IMR-90 (cell line): ENCODE results near the gene TSPYL4. TPM values are rescaled to one million over a fixed set of nuclear protein-coding genes. Genes with fewer than 3 reads are reported as not detected.

Experiments used
- ATAC-seq: fragments of 200-7000 bp; cut with Tn5 transposase; 2 replicates; pipeline ENCODE4 v1.9.1; 2020; ENCODE audit warnings: low read depth, mild to moderate bottlenecking, moderate library complexity
- BruUV-seq: library from RNA; stranded (reverse); fragments of 400-500 nt; replicated peaks from 2 replicates; lab custom pipeline; 2021; lab: Mats Ljungman, UMichigan
- CTCF ChIA-PET: fragments of 300-600 bp; formaldehyde crosslinking; extraction: SDS; loops from one replicate; lab custom pipeline; 2021; ENCODE audit warnings: antibody characterized with exemption; lab: Yijun Ruan, JAX
- POLR2A ChIA-PET: fragments of 300-600 bp; sonication (Branson Sonifier 250); formaldehyde crosslinking; loops from one replicate; lab custom pipeline; 2022; ENCODE audit warnings: antibody characterized with exemption; ENCODE audit not compliant: unreplicated experiment; lab: Charles Lee
- DNase-seq: peaks from one replicate; pipeline ENCODE4 v3.0.0; 2013
- H2AFZ ChIP-seq: replicated peaks from 2 replicates; pipeline ENCODE3; 2013; ENCODE audit warnings: low read length, mild to moderate bottlenecking; ENCODE audit not compliant: poor library complexity
- H2AK5ac ChIP-seq: 2 replicates; pipeline ENCODE4 v1.6.1; 2013; ENCODE audit warnings: low read depth, low read length, inconsistent platforms
- H2AK9ac ChIP-seq: replicated peaks from 2 replicates; pipeline ENCODE3; 2013; ENCODE audit warnings: mild to moderate bottlenecking, low read depth, low read length, moderate library complexity; ENCODE audit not compliant: poor library complexity
- H2BK120ac ChIP-seq: 2 replicates; pipeline ENCODE4 v1.6.1; 2013; ENCODE audit warnings: low read depth, low read length, inconsistent platforms
- H2BK15ac ChIP-seq: 3 replicates; pipeline ENCODE4 v1.6.1; 2013; ENCODE audit warnings: low read depth, low read length, inconsistent platforms
- H2BK20ac ChIP-seq: 2 replicates; pipeline ENCODE4 v1.6.1; 2013; ENCODE audit warnings: low read depth, mild to moderate bottlenecking, inconsistent platforms, low read length, moderate library complexity
- H2BK5ac ChIP-seq: 2 replicates; pipeline ENCODE4 v1.6.1; 2013; ENCODE audit warnings: mild to moderate bottlenecking, low read depth, low read length, inconsistent platforms; ENCODE audit not compliant: poor library complexity, severe bottlenecking
- H3K14ac ChIP-seq: replicated peaks from 2 replicates; pipeline ENCODE4 v1.6.1; 2013; ENCODE audit warnings: low read depth, low read length, inconsistent platforms
- H3K18ac ChIP-seq: 2 replicates; pipeline ENCODE4 v1.6.1; 2013; ENCODE audit warnings: low read depth, low read length, control low read depth
- H3K23ac ChIP-seq: 2 replicates; pipeline ENCODE4 v1.6.1; 2013; ENCODE audit warnings: low read depth, low read length, inconsistent platforms
- H3K27ac ChIP-seq: 2 replicates; pipeline ENCODE4 v1.5.1; 2013; ENCODE audit warnings: mild to moderate bottlenecking, control low read depth, low read length; ENCODE audit not compliant: insufficient read depth
- H3K27me3 ChIP-seq: 2 replicates; pipeline ENCODE4 v1.6.1; 2013; ENCODE audit warnings: low read length; ENCODE audit not compliant: control insufficient read depth, insufficient read depth
- H3K36me3 ChIP-seq: 2 replicates; pipeline ENCODE4 v1.6.1; 2013; ENCODE audit warnings: low read length, mixed read lengths; ENCODE audit not compliant: control insufficient read depth, insufficient read depth
- H3K4ac ChIP-seq: 2 replicates; pipeline ENCODE4 v1.6.1; 2013; ENCODE audit warnings: low read depth, low read length, inconsistent platforms
- H3K4me1 ChIP-seq: 2 replicates; pipeline ENCODE4 v1.6.1; 2013; ENCODE audit warnings: low read length, mixed read lengths; ENCODE audit not compliant: control insufficient read depth, insufficient read depth
- H3K4me2 ChIP-seq: 2 replicates; pipeline ENCODE4 v1.6.1; 2013; ENCODE audit warnings: low read depth, mild to moderate bottlenecking, control low read depth, low read length, moderate library complexity
- H3K4me3 ChIP-seq: 2 replicates; pipeline ENCODE4 v1.5.1; 2013; ENCODE audit warnings: low read depth, mild to moderate bottlenecking, control low read depth, low read length, moderate library complexity; ENCODE audit not compliant: insufficient read depth
- H3K56ac ChIP-seq: 2 replicates; pipeline ENCODE4 v1.6.1; 2013; ENCODE audit warnings: low read length, inconsistent platforms; ENCODE audit not compliant: insufficient read depth; ENCODE audit errors: extremely low read depth
- H3K79me1 ChIP-seq, 2 experiments: 2 replicates each; pipeline ENCODE4 v1.6.1; 2013; ENCODE audit warnings: low read length in 2 of 2, inconsistent platforms in 1 of 2, low read depth in 1 of 2
- H3K9ac ChIP-seq: 2 replicates; pipeline ENCODE4 v1.6.1; 2013; ENCODE audit warnings: low read depth, low read length, control low read depth
- H3K9me1 ChIP-seq: 2 replicates; pipeline ENCODE4 v1.6.1; 2013; ENCODE audit warnings: low read length, inconsistent platforms; ENCODE audit not compliant: insufficient read depth
- H3K9me3 ChIP-seq: 2 replicates; pipeline ENCODE4 v1.6.1; 2013; ENCODE audit warnings: low read length; ENCODE audit not compliant: control insufficient read depth, insufficient read depth
- H4K20me1 ChIP-seq: 2 replicates; pipeline ENCODE4 v1.6.1; 2013; ENCODE audit warnings: low read length, inconsistent platforms; ENCODE audit not compliant: insufficient read depth
- H4K5ac ChIP-seq: 2 replicates; pipeline ENCODE4 v1.6.1; 2013; ENCODE audit warnings: mild to moderate bottlenecking, low read depth, low read length, control low read depth
- H4K8ac ChIP-seq, 2 experiments: 2 replicates each; pipeline ENCODE4 v1.6.1; 2013; ENCODE audit warnings: low read depth in 2 of 2, low read length in 2 of 2, control low read depth in 1 of 2, inconsistent platforms in 1 of 2
- H4K91ac ChIP-seq: 2 replicates; pipeline ENCODE4 v1.6.1; 2013; ENCODE audit warnings: low read depth, low read length, inconsistent platforms; ENCODE audit not compliant: insufficient read depth
- BHLHE40 ChIP-seq: fragments of 150-350 bp; IDR thresholded peaks from 2 replicates; pipeline ENCODE4 v1.6.1; 2016; ENCODE audit warnings: mild to moderate bottlenecking, low read depth, low read length
- CEBPB ChIP-seq: IDR thresholded peaks from 2 replicates; pipeline ENCODE4 v1.6.1; 2012; ENCODE audit warnings: low read depth, low read length, improper control_type of control experiment
- CHD1 ChIP-seq: IDR thresholded peaks from 2 replicates; pipeline ENCODE4 v1.6.1; 2012; ENCODE audit warnings: low read depth, low read length, improper control_type of control experiment
- FOS ChIP-seq: fragments of 150-350 bp; IDR thresholded peaks from 2 replicates; pipeline ENCODE4 v1.6.1; 2016; ENCODE audit warnings: low read depth, low read length
- MAFK ChIP-seq: IDR thresholded peaks from 2 replicates; pipeline ENCODE4 v1.6.1; 2012; ENCODE audit warnings: low read depth, low read length, improper control_type of control experiment
- MAZ ChIP-seq: IDR thresholded peaks from 2 replicates; pipeline ENCODE4 v1.6.1; 2012; ENCODE audit warnings: low read depth, mild to moderate bottlenecking, low read length, improper control_type of control experiment, moderate library complexity, borderline replicate concordance
- MXI1 ChIP-seq: IDR thresholded peaks from 2 replicates; pipeline ENCODE4 v1.6.1; 2012; ENCODE audit warnings: low read depth, mild to moderate bottlenecking, low read length, moderate library complexity, borderline replicate concordance
- NFE2L2 ChIP-seq: fragments of 150-350 bp; IDR thresholded peaks from 2 replicates; pipeline ENCODE4 v1.6.1; 2016; ENCODE audit warnings: low read depth, mild to moderate bottlenecking, low read length
- POLR2A ChIP-seq: IDR thresholded peaks from 2 replicates; pipeline ENCODE4 v1.6.1; 2012; ENCODE audit warnings: mild to moderate bottlenecking, low read depth, low read length
- RAD21 ChIP-seq: IDR thresholded peaks from 2 replicates; pipeline ENCODE4 v1.6.1; 2012; ENCODE audit warnings: low read length, improper control_type of control experiment
- RCOR1 ChIP-seq: IDR thresholded peaks from 2 replicates; pipeline ENCODE4 v1.6.1; 2012; ENCODE audit warnings: mild to moderate bottlenecking, low read length, improper control_type of control experiment; ENCODE audit not compliant: insufficient replicate concordance
- RFX5 ChIP-seq: IDR thresholded peaks from 2 replicates; pipeline ENCODE4 v1.8.0; 2012; ENCODE audit warnings: low read depth, mild to moderate bottlenecking, low read length, moderate library complexity
- SMC3 ChIP-seq: fragments of 150-350 bp; IDR thresholded peaks from 2 replicates; pipeline ENCODE4 v1.6.1; 2016; ENCODE audit warnings: low read depth, mild to moderate bottlenecking, antibody characterized with exemption, low read length, moderate library complexity
- WGBS, 2 experiments: methylation state at CpG; one replicate each; pipeline versions ENCODE4 v1.1.5 to v1.1.7; 2013; ENCODE audit warnings: missing lambda C conversion rate in 2 of 2; ENCODE audit not compliant: insufficient read length in 1 of 2; ENCODE audit errors: extremely low coverage in 2 of 2; 5-methylcytosine and 5-hydroxymethylcytosine counted together
- dilution Hi-C: fragments of 300-500 bp; cut with HindIII; formaldehyde crosslinking; loops from one replicate; pipeline ENCODE4 v1.14.3; 2018; ENCODE audit warnings: low sequenced_read_pairs; ENCODE audit not compliant: unreplicated experiment
- in situ Hi-C: fragments of 300-500 bp; cut with MboI; formaldehyde crosslinking; loops from 3 replicates; pipeline ENCODE4 v1.14.3; 2019; ENCODE audit warnings: low sequenced_read_pairs, inconsistent platforms, mixed read lengths
- intact Hi-C: fragments of 100-400 bp; cut with micrococcal nuclease; formaldehyde crosslinking; loops from 2 replicates; pipeline ENCODE4 v1.10.0; 2022
- polyA plus RNA-seq, 3 experiments: library from polyadenylated mRNA; depleted of rRNA; stranded (reverse); fragments of >200 nt; gene quantifications; 2 replicates each; pipeline ENCODE4 v1.2.3, GENCODE V29; 2012; ENCODE audit warnings: low replicate concordance in 1 of 3
- total RNA-seq: library from RNA; depleted of rRNA; stranded (reverse); fragments of >200 nt; gene quantifications from 2 replicates; pipeline ENCODE4 v1.2.3, GENCODE V29; 2012
- TF ChIP-seq, protein P1 (sequence below): fragments of 150-350 bp; IDR thresholded peaks from 2 replicates; pipeline ENCODE4 v1.6.1; 2017; ENCODE audit warnings: mild to moderate bottlenecking, antibody characterized with exemption, low read length, low read depth
- TF ChIP-seq, protein P2 (sequence below): fragments of 150-350 bp; IDR thresholded peaks from 2 replicates; pipeline ENCODE4 v1.6.1; 2016; ENCODE audit warnings: low read depth, mild to moderate bottlenecking, low read length, moderate library complexity, borderline replicate concordance
- TF ChIP-seq, protein P3 (sequence below): conservative IDR thresholded peaks from 2 replicates; pipeline ENCODE4 v1.5.1; 2012; ENCODE audit warnings: mild to moderate bottlenecking, low read depth, low read length, improper control_type of control experiment

The TSPYL4 gene
- total and polyA plus RNA-seq, 2 of the 4 experiments (the other 2 are of a cell fraction) = 22.0 to 29.9 TPM

DNA sequence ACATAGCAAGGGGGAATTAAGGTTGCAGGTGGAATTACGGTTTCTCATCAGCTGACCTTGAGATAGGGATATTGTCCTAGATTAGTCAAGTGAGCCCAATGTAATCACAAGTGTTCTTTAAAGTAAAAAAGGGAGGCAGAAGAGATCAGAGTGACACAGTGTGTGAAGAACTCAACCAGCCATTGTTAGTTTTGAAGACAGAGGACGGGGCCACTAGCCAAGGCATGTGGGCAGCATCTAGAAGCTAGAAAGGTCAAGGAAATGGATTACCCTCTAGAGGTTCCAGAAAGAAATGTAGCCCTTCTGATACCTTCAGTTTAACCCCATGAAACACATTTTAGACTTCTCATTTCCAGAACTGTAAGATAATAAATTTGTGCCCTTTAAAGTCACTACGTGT is 44.4 kb upstream of the TSPYL4 start:
- no peak overlapping the region for H3K14ac ChIP-seq
- H2AK5ac ChIP-seq = no peak overlapping the region
- POLR2A ChIA-PET = no interaction called here
- no peaks in the 10 kb centered on the region for H3K27me3 ChIP-seq
- no peak overlapping the region for H3K9ac ChIP-seq
- H3K9me3 ChIP-seq = peaks cover 4% of the 10 kb centered on the region
- H3K4ac ChIP-seq = no peak overlapping the region
- H3K56ac ChIP-seq = no peak overlapping the region
- ATAC-seq (no peak), DNase-seq (no peak)
- H3K27ac ChIP-seq = no peak overlapping the region
- no peaks in the 10 kb centered on the region for H4K20me1 ChIP-seq
- H3K79me1 ChIP-seq = no peaks in the 10 kb centered on the region; a peak in 1 of 4 replicates
- H4K8ac ChIP-seq = no peak overlapping the region
- H4K91ac ChIP-seq = no peak overlapping the region
- TF ChIP-seq FOS (no peak), BHLHE40 (no peak), CHD1 (no peak), MAFK (no peak), CEBPB (no peak), RAD21 (no peak), MXI1 (no peak), RFX5 (no peak), RCOR1 (no peak), MAZ (no peak), SMC3 (no peak), POLR2A (no peak), NFE2L2 (no peak)
- TF ChIP-seq, protein P1, sequence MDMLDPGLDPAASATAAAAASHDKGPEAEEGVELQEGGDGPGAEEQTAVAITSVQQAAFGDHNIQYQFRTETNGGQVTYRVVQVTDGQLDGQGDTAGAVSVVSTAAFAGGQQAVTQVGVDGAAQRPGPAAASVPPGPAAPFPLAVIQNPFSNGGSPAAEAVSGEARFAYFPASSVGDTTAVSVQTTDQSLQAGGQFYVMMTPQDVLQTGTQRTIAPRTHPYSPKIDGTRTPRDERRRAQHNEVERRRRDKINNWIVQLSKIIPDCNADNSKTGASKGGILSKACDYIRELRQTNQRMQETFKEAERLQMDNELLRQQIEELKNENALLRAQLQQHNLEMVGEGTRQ = no peak
- TF ChIP-seq, protein P2, sequence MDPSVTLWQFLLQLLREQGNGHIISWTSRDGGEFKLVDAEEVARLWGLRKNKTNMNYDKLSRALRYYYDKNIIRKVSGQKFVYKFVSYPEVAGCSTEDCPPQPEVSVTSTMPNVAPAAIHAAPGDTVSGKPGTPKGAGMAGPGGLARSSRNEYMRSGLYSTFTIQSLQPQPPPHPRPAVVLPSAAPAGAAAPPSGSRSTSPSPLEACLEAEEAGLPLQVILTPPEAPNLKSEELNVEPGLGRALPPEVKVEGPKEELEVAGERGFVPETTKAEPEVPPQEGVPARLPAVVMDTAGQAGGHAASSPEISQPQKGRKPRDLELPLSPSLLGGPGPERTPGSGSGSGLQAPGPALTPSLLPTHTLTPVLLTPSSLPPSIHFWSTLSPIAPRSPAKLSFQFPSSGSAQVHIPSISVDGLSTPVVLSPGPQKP = no peak
- TF ChIP-seq, protein P3, sequence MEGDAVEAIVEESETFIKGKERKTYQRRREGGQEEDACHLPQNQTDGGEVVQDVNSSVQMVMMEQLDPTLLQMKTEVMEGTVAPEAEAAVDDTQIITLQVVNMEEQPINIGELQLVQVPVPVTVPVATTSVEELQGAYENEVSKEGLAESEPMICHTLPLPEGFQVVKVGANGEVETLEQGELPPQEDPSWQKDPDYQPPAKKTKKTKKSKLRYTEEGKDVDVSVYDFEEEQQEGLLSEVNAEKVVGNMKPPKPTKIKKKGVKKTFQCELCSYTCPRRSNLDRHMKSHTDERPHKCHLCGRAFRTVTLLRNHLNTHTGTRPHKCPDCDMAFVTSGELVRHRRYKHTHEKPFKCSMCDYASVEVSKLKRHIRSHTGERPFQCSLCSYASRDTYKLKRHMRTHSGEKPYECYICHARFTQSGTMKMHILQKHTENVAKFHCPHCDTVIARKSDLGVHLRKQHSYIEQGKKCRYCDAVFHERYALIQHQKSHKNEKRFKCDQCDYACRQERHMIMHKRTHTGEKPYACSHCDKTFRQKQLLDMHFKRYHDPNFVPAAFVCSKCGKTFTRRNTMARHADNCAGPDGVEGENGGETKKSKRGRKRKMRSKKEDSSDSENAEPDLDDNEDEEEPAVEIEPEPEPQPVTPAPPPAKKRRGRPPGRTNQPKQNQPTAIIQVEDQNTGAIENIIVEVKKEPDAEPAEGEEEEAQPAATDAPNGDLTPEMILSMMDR = no peak
- no peak overlapping the region for H2AK9ac ChIP-seq
- no peaks in the 10 kb centered on the region for H3K9me1 ChIP-seq
- no peak overlapping the region for H2BK15ac ChIP-seq
- WGBS, 2 experiments = 100% methylated on average over 1 of the region's 3 CpGs; no CpG with 5 or more reads in 1 of the 2 experiments
- H3K18ac ChIP-seq = no peak overlapping the region
- in situ Hi-C loops (loop anchor here (10.0 to 25.0 kb wide), 2 partner anchors 139 to 237 kb away; no protein-coding TSS in a partner anchor), intact Hi-C loops (no loop called here), dilution Hi-C loops (no loop called here)
- H3K4me1 ChIP-seq = no peaks in the 10 kb centered on the region
- H3K4me2 ChIP-seq = no peak overlapping the region
- no peak overlapping the region for H2BK120ac ChIP-seq
- no peak overlapping the region for H3K4me3 ChIP-seq
- H2BK5ac ChIP-seq = no peak overlapping the region
- BruUV-seq = no TSS peak
- CTCF ChIA-PET = no interaction called here
- H2BK20ac ChIP-seq = no peak overlapping the region
- H4K5ac ChIP-seq = no peak overlapping the region
- no peak overlapping the region for H3K23ac ChIP-seq
- H2AFZ ChIP-seq = no peak overlapping the region
- H3K36me3 ChIP-seq = no peaks in the 10 kb centered on the region
